NCI-H82 treated with DMSO at 0.1 percent for 48 hours (cell line): Measurements from ENCODE around the gene ALPI.
"Not testable (repeated sequence)": the region's sequence is repeated elsewhere in the genome, so short reads cannot be mapped to it uniquely, and the experiment has no call there.

Source experiments
- DNase-seq: peaks from one replicate; lab custom pipeline; 2025; ENCODE audit not compliant: unreplicated experiment; lab: John Stamatoyannopoulos, UW

Gene ALPI

DNA sequence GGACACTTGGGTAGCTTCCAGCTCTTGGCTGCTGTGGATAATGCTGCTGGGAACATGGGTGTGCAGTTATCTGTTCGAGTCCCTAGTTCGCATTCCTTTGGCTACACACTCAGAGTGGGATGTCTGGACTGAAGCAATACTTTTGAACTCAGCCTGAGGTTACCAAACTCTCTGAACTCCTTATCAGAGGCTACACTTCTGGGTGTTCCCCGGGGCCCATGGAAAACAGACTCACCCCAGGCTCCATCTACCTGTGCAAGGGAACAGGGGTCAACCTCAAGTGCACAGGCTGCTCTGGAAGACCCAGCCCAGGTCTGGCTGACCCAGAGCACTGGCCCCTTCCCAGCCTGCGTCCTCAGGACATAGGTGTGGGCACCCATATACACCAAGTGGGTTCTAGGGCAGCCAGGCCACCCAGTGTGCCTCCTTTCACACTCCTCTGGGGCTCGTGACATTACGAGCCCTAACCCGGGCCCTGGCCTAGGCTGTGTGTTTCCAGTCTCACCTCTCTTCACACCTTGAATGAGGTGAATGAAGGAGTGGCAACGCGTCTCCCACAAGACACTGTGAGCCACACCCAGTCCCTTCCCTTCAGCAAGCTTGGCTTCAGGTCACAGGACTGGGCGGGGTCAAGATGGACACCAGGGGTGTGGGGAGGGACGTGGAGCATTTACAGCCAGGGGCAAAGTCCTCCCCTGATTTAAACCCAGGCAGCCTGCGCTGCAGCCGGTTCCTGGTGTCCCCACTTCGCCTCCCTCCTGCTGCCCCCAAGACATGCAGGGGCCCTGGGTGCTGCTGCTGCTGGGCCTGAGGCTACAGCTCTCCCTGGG lies at the start of gene ALPI:
ALPI (plus strand) TSS at position 728 of the 830 bp plus-strand sequence; CDS start at position 775, 47 bp downstream.
- no peak for DNase-seq

DNA sequence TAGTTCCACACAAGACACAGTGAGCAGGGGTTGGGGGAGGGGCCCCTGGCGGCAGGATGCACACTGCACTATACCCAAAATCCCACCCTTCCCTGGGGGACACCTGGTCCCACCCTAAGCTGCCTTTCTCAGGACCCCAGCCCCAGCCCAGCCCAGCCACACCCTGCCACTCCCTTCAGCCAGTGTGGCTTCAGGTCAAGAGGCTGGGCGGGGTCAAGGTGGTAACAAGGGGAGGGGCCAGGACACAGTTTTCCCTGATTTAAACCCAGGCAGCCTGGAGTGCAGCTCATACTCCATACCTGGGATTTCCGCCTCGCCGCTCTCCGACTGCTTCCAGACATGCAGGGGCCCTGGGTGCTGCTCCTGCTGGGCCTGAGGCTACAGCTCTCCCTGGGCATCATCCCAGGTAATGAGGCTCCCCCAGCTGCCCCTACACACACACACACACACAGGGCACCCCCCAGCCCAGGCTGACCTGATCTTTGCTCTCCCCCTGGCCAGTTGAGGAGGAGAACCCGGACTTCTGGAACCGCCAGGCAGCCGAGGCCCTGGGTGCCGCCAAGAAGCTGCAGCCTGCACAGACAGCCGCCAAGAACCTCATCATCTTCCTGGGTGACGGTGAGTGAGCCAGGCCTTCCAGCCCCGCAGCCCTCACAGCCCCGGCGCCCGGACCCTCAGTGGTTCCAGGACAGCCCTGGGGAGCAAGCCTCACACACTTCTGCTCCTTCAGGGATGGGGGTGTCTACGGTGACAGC lies 49.2 kb upstream of the ALPI start, which contains the start of gene ALPG:
ALPG (plus strand) TSS at position 289 of the 755 bp plus-strand sequence; CDS start at position 340, 51 bp downstream.
- DNase-seq, result no peak

DNA sequence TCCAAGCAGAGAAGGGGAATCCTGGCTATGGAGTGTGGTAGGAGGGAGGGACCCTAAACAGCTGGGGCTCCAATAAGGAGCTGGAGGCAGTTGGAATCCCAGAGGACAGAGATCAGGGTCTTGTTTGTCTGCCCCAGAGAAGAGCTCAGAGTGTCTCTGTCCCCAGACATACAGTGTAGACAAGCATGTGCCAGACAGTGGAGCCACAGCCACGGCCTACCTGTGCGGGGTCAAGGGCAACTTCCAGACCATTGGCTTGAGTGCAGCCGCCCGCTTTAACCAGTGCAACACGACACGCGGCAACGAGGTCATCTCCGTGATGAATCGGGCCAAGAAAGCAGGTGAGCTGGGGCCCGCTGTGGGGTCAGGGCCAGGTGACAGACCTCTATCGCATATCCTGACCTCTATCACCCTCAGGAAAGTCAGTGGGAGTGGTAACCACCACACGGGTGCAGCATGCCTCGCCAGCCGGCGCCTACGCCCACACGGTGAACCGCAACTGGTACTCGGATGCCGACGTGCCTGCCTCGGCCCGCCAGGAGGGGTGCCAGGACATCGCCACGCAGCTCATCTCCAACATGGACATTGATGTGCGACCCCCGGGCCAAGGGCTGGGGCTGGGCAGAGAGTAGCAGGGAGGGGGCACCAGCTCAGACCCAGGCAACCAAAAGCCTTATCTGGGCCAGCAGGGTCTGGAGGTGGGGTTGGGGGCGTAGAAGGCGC lies 48.4 kb upstream of the ALPI start:
- DNase-seq, result not testable (repeated sequence)

- DNase-seq, result not testable (repeated sequence)
Observed at GRCh38 chr2:232408269-232408668, 47.7 kb upstream of the ALPI start.

DNA sequence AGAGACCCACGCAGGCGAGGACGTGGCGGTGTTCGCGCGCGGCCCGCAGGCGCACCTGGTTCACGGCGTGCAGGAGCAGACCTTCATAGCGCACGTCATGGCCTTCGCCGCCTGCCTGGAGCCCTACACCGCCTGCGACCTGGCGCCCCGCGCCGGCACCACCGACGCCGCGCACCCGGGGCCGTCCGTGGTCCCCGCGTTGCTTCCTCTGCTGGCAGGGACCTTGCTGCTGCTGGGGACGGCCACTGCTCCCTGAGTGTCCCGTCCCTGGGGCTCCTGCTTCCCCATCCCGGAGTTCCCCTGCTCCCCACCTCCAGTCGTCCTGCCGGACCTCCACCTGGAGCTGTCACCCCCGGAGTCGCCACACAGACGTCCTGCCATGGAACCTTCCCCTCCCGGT lies 46.3 kb upstream of the ALPI start:
- not testable (repeated sequence) for DNase-seq

- DNase-seq, result no peak
Observed at GRCh38 chr2:232410238-232410900, 45.6 kb upstream of the ALPI start.

GRCh38 chr2:232411901-232412629 lies 43.9 kb upstream of the ALPI start:
- no peak for DNase-seq

GRCh38 chr2:232412986-232413385 lies 43.0 kb upstream of the ALPI start:
- DNase-seq, result no peak

DNA sequence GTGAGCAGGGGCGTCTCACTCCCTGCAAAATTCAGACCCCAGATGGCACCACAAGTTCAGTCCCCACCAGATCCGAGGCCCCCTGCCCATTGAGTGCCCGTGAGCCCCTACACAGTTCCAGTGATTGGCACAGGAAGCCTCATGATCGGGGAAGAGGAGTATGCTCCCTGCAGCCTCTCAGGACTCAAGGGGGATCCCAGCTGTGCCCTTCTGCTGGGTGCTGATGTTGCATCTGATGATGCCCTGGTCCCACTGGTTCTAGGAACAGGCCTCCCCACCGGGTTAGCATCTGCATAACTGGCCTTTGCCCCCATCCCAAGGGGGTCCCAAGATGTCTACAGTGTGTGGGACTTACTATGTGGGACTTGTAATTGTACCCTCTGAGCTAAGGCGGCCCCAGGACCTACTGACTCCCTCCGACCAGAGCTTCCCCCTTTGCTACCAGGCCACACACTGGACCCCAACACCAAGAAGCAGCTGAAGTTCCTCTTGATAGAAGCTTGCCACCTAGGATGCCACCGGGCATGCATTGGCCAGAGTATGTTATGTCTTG lies 40.7 kb upstream of the ALPI start:
- no peak for DNase-seq

DNA sequence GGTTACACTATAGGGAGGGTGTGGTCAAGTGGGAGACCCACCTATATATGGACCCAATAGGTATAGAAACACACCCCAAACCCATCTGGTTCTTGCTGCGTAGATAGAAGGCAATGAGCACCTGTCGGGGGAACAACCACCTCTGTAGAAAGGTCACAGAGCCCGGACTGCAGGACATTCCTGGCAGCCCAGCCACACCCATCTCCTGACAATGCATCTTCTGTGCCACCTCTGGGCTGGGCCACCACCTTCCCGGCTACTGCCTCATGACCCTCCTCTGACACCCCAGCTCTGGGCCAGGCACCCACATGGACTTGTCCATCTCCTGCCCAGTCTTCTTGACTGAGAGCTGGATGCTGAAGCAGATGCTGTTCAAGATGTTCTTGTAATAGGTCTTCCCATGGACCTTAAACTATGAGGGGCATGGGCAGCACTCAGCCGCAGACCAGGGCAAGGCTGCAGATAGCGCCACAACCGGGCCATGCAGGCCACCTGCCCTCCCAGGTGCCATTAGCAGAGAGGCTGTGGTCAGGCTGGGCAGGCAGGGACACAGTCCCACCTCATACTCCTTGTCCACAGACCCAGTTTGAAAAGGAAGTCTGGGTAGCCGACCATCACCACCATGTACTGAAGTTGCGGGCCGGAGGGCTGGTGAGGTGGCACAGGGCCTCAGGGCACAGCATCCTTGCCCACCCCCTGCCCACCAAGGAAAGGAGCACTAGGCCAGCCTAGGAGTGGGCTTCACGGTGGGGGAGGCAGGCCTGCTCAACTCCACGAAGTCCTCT lies 40.0 kb upstream of the ALPI start:
- no peak for DNase-seq

DNA sequence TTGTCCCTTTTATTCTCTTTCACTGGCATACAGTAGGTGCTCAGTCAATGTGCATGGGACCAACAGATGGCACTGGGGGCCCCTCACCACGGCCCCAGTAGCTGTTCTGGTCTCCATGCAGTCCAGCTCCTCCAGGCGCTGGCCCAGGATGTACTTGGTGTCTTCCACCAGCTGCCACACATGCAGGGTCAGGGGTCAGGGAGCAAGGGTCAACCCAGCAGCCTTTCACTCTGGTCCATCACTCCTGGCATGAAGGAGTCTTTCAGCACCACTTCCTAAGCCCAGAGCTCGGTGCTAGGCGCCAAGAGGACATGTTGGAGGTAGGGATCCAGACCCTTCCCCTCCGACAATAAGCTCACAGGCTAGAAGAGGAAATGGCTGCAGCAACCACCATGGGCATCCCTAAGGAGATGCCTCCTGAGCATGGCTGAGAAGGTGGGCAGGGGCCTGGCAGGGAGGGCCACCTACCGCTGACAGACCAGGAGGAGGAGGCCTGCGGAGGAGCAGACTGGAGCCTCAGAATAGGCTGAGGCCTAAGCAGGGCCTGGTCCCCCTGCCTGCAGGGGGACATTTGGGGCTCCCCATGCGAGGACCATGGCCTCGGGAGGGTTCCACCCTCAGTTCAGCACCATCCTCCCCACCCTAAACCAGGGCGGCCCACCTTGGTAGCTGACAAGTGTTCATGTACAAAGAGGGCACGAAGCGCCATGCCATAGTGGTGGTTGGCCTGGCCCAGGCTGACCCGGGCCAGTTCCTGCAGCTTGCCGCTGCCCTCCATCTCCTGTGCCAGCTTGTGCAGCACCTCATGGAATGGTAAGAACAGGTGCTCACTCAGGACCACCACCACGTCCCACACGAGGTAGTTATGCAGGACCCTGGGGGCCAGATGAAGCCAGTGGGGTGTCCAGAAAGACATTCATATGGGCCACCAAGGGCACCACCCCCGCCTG lies 39.2 kb upstream of the ALPI start:
- DNase-seq, result no peak

DNA sequence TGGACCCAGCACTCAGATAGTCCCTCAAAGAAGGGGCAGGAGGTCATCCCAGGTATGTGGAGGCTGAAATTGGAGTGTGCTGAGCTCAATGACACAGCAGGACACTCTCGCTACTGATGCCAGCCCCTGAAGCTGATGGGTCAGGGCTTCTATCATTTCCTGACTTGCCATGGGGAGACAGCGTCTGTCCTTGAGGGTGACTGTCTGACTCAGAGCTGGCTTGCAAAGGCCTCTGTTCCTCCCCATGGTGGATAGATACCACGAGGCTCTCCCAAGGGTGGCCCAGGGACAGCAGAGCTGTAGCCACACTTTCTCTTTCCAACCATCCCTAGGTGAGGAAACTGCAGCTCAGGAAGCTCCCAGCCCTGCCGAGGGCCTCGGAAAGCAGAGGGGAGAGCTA lies 38.5 kb upstream of the ALPI start:
- no peak for DNase-seq

DNA sequence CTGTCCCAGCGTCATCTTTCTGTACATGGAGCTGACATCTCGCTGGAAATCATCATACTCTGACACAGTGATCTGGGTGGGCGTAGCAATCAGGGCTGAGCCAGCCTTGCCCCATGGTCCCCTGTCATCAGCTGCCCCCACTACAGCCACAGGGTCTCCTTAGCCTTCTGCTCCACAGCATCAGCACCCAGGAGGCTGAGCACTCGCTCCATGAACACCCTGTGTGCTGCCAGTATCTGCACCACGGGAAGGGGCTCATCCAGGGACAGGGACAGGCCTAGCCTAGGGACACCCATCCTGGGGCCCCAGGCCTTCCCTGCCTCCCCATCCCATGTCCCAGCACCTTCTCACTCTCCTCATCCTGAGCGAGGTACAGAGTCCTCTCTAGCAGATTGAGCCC lies 37.9 kb upstream of the ALPI start:
- DNase-seq, result no peak

DNA sequence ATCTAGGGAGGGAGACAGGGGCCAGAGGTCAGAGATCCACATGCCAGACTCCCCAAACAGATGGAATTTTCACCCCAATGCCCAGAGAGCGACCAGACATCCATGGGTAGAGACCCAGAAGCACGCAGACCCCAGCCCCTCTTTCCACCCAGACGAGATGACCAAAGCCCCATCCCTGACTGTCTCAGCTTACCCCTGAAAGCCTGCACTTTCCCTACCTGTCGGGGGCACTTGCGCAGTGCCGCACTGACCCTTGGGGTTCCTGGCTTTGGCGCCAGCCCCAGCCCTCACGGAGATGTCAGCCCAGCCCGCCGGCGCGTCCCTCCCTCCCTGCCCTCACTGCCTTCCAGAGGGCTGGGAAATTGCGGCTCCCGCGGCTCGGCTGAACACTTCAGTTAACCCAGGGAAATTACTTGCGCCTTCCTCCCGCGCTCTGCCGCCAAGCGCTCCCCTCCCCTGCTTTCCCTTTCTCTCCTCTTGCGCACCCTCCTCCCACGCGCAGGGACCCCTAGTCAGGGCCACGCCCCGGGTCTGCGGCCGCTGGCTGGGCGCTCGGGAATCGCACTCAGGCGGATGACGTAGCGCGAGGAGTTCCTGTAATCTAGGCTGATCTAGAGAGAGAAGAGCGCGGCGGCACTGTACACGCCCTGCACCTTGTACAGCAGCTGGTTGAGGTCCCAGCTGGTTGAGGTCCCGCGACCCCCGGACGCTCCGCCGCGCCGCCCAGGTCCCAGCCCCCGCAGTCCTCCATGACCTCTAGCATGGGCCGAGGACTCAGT lies 37.3 kb upstream of the ALPI start:
- no peak for DNase-seq

GRCh38 chr2:232419245-232420072 lies 36.5 kb upstream of the ALPI start:
- no peak for DNase-seq

- no peak for DNase-seq
Observed at GRCh38 chr2:232420073-232420454, 35.9 kb upstream of the ALPI start.
